Measurements from ENCODE around the gene RHEBL1.
A peak's percentile ranks its signal among the peaks of the same experiment; 100 is the strongest.

RHEBL1 gene, protein sequence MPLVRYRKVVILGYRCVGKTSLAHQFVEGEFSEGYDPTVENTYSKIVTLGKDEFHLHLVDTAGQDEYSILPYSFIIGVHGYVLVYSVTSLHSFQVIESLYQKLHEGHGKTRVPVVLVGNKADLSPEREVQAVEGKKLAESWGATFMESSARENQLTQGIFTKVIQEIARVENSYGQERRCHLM

DNA sequence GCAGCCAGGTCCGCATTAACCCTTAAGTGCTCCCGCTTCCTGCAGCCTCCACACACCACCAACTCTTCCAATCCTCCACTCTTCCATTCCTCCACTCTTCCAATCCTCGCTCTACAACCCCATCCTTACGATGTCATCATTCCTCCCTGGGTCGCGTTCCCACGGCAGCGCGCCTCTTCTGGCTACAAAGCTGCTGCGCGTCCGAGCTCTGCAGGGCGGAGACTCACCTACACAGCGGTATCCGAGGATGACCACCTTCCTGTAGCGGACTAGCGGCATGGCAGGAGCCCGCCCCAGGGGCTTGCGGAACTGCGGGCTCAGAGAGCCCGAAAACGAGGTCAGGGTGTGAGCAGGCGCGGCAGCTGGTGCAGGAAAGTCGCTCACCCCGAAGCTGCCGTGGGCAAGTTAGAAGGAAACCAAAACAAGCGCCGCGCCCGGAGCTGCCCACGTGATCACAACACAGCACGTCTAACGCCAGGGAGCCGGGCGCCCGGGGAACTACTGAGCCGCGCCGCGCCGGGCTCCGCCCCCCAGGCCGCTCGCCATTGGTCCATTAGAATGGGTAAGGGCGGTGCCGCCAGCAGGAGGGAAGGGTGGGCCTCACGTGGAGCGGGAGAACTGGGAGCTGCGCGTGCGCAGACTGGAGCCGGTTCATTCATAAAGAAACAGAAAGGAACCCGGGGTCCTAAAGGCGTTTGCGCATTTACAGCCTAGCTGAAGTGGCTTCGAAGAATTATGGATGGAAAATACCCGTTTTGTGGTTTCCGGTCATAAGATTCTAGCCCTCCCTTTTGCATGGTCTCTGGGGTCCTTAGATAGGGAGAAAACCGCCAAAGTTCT lies at the start of gene RHEBL1:
Gene RHEBL1 (minus strand): TSS at position 473 of the 840 bp plus-strand sequence. CDS start 194 bp downstream, at position 279.
- DNase-seq: peak; percentile 98

DNA sequence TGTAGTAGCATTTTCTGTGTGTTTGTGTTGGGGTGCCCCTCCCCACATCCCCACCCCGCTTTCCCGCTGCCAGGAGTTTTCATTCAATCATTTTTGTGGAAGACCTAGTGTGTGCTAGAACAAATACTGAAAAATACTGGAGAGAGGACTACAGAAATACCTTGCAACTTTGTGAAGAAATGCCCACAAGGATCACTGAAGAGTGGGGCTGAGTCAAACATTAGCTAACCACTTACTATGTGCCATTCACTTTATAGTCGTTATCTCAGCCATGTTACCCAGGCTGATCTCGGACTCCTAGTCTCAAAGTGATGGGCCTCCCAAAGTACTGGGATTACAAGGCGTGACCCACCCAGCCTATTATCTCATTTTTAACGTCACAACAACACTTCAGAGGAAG lies 41.4 kb upstream of the RHEBL1 start:
- DNase-seq: no peak

DNA sequence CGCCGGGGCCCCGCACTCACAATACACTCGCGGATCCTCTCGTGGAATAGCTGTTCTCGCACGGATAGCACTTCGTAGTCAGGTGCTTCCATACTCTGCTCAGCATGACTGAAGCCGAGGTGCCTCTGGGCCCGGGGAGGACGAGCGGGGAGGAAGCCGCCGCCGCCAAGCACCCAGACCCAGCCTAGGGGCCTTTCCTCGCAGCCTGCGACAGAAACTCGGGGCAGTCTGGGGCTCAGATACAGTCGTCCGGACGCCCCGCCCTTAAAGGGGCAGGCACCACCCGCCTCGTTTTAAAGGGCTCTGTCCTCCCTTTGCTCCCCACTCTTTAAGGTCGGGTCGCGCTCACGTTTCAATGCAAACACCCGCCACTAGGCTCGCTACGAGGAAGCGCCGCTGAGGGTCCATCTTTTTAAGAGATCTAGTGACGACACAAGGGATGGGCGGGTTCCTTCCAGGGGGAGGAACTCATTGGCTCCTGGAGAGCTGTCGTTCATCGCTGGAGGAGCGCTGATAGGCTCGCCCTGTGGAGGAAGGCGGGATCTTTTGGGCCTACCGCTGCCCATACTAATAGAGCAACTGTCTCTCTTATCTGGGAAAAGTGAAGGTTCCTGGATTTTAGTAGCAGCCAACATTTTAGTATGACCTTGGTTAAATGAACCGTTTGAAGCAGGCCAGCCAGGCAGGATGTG lies 40.8 kb upstream of the RHEBL1 start, which contains the start of gene LMBR1L:
Gene LMBR1L (minus strand): TSS at position 384 of the 692 bp plus-strand sequence. CDS start 292 bp downstream, at position 92.
- DNase-seq: peak; percentile 96

DNA sequence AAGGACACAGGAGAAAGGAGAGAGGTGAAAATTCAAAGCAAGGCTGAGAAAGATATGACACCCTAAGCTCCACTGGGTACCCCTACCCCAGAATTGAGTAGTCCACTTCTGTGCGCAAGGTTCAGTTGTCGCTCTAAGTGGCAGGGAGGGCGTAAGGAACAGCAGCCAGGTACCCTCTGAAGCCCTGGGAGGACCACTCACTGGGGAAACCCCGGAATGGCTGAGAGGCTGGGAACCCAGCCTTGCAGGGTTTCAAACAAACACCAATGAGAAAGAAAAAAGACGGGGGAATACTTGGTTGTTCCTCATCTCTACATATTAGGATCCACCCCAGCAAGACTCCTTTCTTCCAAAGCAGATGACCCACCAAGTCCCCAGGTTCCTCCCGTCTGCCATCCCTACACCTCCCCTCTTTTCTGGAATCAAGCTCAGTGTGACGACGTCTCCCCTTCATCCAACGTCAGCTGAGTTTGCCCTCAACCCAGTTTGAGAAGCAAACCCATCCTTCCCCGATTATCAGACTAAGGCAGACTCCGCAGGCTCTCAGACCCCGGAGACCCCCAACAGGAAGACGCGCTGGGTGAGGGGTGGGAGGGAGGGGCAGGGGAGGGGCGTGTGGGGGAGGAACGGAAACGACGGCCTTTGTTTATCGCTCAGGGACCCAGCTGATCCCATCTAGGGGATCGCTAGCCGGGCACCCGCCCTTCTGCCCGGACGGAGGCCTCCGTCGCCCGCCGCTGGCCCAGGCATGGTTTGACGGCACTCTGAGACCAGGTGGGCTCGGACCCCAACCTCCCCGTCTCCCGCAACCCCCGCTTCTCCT lies 40.1 kb upstream of the RHEBL1 start:
- DNase-seq: no peak

DNA sequence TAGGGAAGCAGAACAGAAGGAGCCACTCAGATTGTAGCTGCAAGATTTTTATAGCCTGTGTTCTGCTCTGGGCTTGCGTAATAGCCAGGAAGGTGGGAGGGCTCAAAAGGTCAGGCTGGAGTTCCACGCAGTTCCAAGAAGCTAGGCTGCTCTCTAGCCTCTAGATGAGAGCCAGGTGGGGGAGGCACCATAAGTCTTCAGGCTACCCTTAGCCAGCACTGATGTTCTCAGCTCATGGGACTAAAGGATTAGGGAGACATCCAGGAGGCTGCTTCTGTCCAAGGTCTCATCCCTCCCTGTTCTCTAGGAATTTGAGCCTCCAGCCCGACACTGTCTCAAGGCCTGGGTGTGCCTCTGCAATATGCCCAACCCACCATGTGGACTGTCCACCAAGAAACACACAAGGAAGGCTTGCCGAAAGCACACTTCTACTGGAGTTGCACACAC lies 39.2 kb upstream of the RHEBL1 start:
- DNase-seq: no peak

DNA sequence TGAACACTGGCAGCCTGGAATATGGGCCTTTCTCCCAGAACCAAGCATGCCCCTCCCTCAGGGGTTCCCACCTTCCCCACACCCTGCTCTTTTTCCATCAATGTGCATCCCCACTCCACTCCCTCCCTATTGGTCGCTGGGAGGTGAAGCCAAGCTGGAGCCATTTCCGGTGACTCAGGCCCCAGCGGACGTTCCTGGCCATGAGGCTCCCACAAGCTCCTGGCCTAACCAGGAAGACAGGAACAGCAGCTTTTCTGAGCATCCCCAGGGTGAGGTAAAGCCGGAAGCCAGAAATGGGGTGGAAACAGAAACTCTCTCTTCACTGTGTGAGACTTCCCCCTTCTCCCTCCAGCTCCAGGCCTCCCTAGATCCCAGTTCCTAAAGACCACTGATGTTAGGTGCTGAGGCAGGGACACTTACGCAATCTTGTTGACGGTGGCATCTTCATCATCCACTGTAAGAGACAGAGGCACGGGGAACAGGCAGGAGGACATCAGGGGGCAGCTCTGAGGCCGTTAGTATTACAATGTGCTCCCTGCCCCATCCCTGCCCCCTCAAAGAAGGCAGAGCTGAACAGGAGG lies 35.8 kb upstream of the RHEBL1 start:
- no peak for DNase-seq

DNA sequence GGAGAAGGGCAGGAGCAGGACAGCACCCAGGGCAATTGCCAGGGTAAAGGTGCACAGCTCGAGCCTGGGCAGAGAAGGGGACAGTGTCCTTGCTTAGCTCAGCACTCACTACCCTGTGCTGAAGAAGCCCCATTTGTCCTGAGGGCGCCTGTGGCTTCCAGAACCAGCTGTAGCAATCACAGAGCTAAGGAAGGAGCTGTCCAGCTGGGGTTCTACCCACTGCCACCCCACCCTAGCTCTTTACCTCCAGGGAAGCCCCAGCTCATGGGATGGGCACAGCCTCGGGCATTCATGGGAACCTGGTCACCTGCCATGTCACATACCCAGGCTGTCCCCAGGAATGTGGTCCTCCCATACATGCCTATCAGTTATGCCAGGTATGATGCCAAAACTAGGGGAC lies 35.0 kb upstream of the RHEBL1 start:
- no peak for DNase-seq

DNA sequence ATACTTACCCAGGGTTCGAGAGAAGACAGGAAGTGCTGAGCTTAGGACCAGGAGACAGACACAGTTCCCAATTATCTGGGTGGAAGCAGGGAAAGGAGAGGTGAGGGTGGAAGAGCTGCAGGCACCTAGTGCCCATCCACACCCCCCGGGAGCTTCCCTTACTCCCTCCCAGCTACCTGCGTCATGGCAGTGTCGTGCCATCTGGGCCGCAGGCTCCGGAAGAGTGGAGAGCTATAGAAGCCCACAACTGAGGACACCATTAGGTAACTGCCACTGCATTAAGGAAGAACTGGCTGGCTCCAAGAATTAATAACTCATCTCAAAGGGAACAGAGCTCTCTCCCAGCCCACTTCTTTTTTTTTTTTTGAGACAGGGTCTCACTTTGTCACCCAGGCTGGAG lies 30.6 kb upstream of the RHEBL1 start:
- no peak for DNase-seq

DNA sequence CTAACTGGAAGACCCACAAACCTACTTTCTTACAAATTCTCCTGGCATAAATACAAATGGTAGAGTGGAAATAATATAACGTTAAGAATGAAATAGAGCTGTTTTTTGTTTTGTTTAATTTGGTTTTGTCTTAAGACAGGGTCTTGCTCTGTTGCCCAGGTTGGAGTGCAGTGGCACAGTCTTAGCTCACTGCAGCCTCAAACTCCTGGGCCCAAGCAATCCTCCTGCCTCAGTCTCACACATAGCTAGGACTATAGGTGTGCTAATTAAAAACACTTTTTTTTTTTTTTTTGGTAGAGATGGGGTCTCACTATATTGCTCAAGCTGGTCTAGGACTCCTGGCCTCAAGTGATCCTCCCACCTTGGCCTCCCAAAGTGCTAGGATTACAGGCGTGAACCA lies 28.9 kb upstream of the RHEBL1 start:
- DNase-seq: no peak

DNA sequence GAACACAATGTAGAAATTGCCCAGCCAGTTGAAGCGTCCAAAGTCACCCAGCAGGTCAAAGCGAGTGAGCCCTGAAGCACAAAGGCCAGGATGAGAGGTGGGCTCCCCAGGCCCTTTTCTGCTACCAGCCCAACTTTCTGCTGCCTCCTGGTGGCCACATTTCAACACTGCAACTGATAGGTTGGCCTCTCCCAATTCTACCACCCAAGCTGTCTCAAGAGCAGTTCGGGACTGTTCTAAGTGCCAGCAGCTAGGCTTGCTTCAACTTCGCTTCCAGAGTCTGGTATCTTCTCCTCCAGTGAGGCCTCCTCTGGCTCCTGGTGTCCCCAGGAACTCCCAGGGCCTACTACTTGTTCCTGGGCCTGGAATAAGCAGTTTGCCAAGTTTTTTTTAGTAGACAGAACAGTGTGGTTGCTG lies 28.3 kb upstream of the RHEBL1 start:
- DNase-seq: peak; percentile 51

DNA sequence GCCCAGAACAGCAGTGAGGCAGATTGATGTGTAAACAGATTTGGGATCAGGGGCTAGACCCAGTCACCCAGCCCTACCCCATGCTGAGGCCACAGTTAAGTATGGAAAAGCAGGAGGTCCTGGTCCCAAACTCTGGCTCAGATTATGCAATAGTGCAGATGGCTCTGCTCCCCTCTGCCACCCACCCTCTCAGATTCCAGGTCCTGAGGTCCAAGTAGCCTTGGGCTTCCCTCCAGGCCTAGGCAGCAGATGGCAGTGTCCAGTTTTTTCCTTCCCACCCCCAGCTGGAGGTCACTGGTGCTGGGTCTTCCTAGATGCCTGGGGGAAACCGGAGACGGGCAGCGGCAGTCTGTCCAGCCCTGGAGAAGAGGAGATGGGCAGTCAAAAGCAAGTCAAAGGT lies 27.6 kb upstream of the RHEBL1 start:
- DNase-seq: no peak

DNA sequence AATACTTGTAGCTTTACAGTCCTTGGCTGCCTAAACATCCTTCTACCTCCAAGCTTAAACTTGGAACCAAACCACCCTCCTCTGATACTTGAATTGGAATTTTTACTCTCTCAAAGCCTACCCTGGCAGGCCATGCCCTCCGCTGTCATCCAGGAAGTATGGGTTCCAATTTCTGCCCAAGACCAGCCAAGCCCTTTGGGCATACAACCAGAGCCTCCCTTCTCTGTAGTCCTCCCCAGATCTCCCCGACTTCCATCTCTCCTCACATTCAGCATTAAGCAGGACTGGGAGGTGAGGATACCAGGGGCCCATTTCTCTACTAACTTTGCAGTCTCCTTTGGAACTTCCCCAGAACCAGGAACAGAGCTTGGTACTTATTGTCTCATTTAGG lies 25.2 kb upstream of the RHEBL1 start:
- no peak for DNase-seq

DNA sequence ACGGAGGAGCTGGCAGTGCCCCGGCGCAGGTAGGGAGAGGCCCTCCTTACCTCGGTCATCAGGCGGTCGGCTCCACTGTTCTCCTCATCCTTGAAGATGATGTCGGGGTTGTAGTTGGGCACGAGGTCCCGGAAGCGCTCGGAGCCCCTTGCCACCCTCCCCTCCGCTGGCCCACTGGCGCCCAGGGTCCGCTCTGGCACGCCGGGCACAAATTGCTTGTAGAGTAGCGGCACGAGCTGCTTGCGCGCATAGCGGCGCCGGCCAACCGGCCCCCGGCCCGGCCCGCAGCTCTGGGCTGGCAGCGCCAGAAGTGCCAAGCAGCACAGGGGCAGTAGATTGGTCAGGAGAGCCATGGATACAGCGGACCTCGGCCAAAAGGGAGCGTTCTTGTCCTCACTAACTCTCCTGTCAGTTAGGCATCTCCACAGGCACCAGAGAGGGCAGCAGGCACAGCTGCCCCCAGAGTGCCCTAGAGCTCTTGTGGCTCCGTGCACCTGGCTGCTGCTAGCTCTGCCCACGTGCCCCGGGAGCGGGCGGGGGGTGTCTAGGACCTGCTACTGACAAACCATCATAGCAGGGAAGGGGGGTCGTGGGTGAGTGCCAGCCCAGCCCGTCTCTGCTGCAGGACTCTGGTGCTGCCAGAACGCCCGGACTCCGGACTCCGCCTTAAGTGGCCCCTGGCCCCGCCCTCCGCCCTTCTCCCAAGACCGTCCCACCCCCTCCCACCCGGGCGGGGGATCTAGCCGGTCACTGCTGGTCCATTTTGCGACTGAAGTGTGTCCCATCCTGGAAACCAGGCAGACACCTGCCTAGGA lies 24.6 kb upstream of the RHEBL1 start, which contains the start of gene DHH:
Gene DHH (minus strand): TSS at position 642 of the 815 bp plus-strand sequence. CDS start 289 bp downstream, at position 353.
- DNase-seq: no peak

DNA sequence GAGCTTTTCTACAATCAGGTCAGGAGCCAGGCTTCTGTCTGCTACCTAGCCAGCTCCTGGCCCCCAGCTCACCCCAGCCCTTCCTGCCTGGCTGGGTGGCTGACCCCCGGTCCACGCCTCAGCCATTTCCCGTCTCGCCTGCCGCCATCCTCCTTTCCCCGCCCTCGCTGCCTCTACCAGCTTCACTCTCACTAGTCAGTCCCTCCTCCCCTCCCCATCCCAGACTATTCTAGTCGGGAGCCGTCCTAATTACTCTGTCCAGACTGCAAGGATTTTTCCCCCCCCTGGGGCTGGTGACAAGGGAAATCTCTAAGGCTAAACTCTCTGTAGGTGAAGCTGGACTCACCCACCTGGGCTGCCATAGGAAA lies 24.0 kb upstream of the RHEBL1 start:
- DNase-seq: no peak

DNA sequence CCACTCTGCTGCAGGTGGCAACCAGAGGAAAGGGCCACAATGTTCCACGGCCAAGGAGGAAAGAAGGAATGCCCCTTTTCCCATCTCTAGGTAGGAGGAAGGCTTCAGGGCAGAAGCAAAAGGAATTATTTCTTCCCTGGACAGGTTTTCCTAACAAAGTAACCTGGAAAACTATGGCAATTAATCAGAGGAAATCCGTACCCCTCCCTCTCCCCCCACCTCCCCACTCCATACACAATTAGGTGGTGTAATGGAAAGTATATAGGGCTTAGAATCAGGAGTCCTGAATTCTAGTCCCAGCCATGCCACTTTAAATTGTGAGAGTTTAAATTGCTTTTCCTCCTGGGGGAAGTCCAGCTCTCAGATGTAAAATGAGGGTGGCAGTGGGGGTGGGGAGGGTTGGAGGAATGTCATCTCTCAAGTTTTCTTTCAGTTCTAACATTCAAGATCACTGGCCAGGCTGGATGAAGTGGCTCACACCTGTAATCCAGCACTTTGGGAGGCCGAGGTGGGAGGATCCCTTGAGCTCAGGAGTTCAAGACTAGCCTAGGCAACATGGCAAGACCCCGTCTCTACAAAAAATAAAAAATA lies 23.1 kb upstream of the RHEBL1 start:
- DNase-seq: no peak

DNA sequence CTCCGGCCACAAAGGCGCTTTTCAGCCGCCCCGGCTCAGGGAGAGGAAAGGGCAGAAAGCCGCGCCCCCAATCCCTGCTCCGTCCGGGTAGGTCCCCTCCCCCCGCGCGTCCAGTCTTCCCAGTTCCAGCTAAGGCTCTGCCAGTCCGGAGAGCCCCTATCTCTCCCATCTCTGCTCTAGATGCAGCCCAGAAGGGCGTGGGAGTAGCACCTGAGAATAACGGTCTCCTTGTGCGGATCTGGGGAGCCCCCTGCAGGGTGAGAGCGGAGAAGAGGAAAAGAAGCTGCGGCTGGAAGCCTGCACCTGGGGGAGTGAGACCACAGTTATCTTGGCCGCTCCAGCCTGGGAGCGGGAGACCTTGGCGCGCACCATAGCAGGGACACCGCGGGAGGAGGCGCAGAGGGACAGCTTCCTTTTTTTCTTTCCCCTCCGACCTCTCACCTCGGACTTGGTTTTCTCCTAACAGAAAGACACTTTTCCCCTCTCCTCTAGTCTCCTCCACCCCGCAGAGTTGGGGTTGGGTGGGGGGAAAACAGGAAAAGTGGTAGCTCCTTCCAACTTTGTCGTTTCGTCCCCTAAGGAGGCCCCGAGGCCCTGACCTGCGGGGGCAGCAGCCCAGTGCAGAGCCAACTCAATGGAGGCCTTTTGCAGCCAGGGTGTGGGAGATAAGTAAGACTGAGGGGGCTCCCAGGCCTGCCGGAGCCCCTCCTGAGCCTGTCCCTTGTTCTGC lies 22.5 kb upstream of the RHEBL1 start:
- peak; percentile 35 for DNase-seq

DNA sequence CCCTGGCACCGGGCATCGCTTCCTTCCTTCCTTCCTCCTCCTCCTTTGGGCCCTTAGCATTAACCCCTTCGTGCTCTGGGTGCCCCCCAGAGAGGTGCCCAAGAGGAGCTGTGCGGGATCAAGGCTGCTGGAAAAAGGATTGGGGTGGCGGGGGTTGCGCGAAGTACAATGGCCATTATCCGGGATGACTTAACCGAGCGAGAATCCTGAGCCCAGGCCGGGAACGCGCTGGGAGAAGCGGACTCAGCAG lies 22.0 kb upstream of the RHEBL1 start:
- no peak for DNase-seq

DNA sequence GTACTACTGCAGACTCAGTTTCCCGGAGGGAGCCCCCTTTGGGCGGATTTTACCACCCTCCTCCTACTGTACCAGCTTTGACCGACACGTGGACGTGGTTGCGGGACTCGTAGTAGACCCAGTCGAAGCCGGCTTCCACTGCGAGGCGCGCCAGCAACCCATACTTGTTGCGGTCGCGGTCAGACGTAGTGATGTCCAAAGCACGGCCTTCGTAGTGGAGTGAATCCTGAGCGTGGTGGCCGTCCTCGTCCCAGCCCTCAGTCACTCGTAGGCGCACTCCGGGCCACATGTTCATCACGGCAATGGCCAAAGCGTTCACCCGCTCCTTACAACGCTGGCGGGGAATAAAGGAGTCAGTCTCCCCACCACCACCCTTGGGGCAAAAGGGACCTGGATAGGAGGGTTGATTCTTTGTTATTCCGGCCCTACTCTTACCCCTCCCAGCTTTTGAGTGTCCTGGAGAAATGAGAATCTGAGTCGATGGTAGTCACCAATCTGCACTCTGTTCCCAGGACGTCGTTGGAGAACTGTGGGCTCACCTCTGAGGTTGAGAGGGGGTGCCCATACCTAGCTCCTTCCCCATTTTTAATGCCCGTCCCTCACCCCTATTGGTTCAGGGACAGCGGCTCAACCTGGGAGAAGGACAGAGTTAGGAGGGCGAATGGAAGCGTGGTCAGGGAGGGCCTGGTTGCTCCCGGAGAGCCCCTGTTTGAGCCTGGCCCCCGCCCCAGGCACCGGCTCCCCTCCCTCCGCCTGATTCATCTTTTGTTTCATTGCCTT lies 21.5 kb upstream of the RHEBL1 start:
- DNase-seq: no peak

DNA sequence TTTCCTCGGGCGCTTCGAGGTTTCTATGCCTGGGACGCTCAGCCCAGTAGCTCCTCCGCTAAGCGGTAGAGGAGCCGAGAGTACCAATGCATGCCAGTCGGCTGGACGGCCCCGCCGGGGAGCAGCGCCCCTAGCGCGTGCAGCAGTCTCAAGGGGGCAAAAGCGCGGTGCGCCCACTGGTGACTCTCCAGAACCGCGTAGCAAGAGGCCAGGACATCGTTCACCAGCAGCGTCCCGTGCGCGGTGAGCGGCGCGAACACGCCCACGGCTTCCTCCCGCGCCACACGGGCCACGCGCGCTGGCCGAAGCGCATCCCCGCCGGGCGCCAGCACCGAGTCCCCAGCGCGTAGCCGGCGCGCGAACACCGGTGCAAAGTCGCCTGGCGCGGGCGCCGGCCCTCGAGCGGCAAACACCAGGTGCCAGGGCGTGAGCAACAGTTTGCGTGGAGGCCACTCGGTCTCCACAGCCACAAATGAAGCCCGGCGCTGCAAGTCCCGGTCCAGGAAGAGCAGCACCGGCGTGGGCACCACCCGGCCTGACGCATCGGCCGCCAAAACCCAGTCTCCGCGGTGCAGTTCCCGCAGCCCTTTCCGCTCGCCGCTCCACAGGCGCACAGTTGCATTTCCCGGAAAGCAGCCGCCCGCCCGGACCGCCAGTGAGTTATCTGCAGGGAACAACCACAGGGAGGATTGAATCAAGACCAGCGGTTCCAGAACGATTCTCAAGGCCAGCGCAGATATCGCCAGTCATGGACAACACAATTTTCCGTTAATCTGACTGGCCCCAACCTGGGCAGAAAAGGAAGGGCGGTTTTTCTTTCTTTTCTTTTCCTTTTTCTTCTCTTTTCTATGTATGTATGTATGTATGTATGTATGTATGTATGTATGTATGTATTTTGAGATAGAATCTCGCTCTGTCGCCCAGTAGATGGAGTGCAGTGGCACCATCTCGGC lies 20.3 kb upstream of the RHEBL1 start:
- no peak for DNase-seq
